Measurements from ENCODE around the gene OSBP2.
A peak's percentile ranks its signal among the peaks of the same experiment; 100 is the strongest.
"Not testable (repeated sequence)": the region's sequence is repeated elsewhere in the genome, so short reads cannot be mapped to it uniquely, and the experiment has no call there.

OSBP2 gene

DNA sequence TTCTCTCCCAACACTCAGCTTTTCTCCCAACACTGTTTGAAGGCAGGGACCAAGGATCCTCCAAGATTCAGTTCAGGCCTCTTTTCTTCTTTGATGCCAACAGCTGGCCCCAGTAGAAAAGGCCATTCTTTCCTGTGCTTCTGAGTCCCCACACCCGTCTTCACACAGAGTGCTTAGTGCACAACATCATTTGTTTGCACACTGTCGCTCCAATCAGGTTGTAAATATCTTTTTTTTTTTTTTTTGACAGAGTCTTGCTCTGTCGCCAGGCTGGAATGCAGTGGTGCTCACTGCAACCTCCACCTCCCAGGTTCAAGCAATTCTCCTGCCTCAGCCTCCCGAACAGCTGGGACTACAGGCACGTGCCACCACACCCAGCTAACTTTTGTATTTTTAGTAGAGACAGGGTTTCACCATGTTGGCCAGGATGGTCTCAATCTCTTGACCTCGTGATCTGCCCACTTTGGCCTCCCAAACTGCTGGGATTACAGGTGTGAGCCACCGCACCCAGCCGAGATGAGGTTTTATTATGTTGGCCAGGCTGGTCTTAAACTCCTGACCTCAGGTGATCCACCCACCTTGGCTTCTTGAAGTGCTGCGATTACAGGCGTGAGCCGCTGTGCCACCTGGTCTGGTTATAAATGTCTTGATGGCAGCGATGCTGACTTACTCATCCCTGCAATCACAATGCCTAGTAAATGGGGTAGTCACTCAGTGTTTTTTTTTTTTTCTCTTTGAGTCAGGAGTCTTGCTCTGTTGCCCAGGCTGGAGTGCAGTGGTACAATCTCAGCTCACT is 14.6 kb upstream of the OSBP2 start:
- DNase-seq = not testable (repeated sequence)

DNA sequence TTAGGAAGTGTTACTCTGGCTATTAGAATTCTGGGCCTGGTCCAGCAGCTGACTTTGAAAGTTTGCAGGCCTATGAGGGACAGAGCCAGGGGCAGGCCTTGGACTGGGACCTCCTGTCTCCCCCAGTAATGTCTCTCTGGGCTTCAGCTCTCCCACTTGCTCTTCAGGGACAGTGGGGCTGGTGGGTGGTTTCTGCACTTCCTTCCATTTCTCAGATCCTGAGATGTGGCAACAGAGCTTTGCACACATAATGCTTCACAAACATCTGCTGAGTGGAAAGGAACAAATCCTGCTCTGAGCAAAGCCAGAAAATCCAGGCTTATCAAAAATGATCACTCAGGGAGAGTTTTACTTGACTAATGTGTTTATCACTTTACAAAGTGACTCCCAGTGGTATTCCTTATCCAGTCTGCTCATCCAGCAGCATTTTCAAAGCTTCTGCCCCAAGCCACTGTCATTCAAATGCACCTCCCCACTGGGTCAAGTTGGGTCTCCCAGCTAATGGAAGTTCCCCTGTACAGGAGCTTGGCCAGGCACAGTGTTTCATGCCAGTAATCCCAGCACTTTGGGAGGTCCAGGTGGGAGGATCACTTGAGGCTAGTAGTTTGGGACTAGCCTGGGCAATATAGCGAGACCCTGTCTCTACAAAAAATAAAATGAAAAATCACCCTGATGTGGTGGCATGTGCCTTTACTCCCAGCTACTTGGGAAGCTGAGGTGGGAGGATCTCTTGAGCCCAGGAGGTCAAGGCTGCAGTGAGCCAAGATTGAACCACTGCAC is 13.5 kb upstream of the OSBP2 start:
- DNase-seq = peak; percentile 50 to 57 (median 51)

DNA sequence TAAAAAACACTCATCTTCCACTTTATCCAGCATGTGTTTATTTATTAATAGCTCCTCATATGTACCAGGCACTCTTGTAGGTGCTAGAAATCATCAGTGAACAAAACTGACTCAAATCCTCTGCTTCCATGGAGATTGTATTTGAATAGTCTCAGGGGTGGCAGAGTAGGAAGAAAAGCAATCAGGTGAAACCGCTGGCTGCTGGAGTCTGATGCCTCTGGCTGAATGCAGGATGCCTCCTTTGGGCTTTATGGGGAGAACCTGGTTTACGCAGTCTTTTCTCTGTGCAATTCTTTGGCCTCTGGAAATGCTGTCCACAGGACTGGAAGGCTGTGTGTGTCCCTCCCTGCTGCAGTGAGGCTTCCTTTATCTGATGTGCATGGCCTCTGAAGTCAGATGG is 12.8 kb upstream of the OSBP2 start:
- DNase-seq = no peak

DNA sequence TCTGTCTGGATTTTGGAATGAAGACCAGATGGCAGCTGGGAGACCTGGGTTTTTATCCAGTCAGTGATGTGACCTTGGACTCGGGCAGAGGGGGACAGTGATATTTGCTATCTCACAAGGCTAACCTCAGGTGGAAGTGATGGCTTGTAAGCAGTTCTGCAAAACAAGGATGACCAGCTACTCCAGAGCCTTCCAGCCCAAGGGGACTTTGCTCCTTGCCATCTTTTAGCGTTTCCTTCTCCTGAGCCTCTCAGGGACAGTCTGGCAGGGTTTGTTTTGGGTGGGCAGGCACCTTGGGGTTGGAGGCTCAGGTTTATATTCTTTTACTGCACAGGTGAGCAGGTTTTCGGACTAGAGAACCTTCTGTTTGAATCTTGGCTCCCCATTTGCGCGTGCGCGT is 9.5 kb upstream of the OSBP2 start:
- no peak for DNase-seq

DNA sequence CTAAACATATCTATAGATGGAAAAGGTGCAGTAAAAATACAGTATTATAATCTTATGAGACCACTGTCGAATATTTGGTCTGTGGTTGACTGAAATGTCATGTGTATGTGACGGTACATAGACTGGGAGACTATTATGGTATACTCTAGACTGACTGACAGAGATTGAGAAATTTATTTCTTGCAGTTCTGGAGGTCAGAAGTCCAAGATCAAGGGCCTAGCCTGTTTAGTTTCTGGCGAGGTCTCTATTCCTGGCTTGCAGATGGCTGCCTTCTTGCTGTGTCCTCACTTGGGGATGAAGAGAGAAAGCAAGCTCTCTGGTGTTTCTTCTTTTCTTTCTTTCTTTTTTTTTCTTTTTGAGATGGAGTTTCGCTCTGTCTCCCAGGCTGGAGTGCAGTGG is 7.3 kb upstream of the OSBP2 start:
- DNase-seq = no peak

- no peak for DNase-seq
Observed at GRCh38 chr22:30689622-30690021, 5.1 kb upstream of the OSBP2 start.

GRCh38 chr22:30691204-30691603 is 3.5 kb upstream of the OSBP2 start:
- DNase-seq = no peak

DNA sequence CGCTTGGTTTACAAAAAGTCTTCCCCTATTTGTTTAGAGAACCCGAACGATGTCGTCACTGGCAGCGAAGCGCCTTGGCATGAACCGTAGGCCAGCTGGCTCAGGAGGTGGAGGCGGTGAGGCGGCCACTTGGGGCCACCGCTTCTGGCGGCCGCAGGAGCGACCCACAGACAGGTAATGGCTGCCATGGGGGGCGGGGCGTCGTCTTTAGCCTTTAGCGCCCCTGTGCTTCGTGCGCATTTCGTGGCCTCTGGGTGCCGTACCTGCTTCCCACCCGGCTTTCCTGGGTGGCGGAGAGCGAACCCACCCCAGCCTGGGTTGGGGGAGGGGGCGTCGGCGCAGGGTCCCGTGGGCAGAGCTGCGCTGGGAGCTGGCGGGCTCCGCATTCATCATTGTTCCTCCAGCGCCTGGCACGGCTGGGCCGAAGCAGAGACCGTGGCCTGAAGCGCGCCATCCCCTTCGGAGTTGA is 469 bp upstream of the OSBP2 start:
- peak; percentile 54 to 75 (median 69) for DNase-seq

- no peak for DNase-seq
Observed at GRCh38 chr22:30695351-30695851, 727 bp downstream of the OSBP2 start.

DNA sequence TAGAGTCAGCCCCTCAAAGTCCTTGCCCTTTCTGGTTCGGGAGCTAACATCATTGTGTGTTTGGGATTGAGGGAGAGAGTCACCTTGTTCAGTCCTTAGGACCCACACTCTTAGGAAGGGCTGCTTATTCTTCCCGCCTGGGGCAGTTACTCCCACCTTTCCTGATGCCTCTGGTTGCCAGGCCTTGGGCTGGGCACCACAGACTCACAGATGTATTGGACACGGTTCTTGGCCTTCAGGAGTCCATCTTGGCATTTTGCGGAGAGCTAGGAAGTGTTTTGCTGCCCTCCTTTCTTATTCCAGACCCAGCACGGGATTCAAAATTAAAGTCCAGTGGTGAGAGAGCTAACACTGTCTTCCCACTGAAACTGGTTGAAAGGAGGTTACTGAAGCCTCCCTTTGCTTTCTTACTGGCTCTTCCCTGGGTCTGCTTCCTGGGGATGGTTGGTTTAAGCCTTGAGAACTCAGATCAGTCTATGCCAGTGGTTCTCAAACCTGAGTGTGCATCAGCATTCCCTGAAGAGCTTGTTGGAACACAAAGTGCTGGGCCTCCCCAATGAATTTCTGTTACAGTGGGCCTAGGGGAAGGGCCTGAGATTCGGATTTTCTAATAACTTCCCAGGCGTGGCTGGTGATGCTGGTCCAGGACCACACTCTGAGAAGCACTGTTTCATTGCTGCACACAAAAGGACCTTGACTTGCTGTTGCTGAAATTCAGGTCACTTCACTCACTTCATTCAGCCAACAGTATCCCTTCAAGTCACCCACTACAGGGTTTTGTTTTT is 1.4 kb downstream of the OSBP2 start:
- DNase-seq = no peak

- no peak for DNase-seq
Observed at GRCh38 chr22:30697975-30698374, 3.3 kb downstream of the OSBP2 start.

- DNase-seq = no peak
Observed at GRCh38 chr22:30701872-30702271, 7.2 kb downstream of the OSBP2 start.

- no peak for DNase-seq
Observed at GRCh38 chr22:30702856-30703255, 8.2 kb downstream of the OSBP2 start.

DNA sequence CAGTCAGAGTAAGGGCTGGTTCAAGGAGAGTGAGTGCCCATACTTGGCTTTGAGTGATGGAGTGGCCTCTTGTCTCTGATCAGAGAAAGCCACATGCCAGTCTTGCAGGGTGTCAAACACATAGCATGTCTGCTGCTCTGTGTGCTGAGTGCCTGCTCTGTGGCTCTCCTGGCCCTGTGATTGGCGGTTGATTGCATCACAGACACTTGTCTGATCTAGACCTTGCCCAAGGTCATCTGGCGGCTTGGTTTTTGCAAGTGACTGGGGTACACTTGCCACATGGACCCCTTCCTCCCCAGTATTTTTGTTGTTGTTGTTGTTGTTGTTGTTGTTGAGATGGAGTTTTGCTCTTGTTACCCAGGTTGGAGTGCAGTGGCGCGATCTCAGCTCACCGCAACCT is 10.3 kb downstream of the OSBP2 start:
- DNase-seq = no peak

DNA sequence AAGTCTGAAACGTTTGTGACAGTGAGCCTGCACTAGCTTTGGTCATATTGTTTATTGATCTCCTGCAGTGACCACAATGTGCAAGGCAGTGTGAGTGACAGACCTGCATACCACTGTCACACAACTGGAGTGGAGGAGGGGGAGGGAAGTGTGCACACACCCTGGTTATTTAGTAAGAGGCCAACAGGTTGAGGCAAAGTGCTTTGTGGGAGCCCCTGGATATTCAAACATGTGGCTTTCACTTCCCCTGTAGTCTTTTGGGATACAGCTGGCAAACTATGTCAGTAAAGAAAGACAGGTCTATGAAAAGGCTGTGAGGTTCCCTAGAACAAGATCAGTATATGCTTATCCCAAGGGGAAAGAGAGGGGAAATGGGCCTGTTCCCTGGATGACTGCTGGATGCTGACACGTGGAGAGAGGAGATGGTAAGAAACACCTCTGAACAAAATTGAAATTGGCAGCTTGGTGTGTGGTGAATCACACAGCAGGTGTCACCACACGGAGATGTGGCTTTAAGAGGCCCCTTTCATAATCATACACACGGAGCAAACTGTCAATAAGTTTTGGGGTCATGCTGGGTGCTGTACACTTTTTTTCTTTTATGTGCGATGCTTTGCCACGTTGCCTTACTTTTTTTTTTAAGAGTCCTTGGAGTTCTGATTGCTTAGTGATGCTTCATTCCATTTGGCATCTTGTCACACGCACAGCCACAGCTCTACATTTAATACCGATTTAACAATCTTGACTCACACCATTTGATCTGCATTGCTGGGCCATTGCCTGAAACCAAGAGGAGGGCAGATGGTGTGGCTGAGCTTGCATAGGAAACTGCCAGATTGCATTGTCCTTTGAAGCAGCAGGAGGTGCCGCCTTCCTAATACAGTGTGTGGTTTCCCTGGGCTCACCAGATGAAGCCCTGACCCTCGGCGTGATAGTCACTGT is 11.3 kb downstream of the OSBP2 start:
- DNase-seq = no peak

GRCh38 chr22:30709980-30710379 is 15.3 kb downstream of the OSBP2 start:
- DNase-seq = not testable (repeated sequence)

DNA sequence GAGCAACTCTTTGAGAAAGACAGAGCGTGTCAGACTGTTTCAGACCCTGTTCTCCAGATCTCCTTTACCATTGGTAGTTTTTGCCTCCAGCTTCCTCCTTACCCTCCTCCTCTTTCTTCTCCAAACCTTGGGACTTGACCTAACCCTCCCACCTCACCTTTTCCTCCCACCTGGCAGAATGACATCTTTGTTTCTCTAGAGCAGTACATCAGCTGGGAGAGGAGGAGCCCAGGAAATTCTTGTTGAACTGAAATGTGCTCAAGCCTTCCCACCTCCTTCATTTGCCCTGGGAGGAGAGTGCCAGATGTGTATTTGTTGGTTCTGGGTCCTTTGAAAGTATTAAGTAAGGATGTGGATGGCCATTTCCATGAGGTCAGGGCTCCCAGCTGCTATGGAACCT is 17.4 kb downstream of the OSBP2 start:
- no peak for DNase-seq

DNA sequence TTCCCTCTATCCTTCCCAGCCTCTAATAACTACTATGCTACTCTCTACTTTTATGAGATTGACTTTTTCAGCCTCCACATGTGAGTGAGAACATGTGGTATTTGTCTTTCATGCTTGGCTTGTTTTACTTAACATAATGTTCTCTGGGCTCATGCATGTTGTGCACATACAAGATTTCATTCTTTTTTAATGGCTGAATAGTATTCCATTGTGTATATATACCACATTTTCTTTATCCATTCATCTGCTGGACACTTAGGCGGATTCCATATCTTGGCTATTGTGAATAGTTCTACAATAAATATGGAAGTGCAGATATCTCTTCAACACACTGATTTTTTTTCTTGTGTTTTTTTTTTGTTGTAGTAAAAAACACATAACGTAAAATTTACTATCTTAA is 19.4 kb downstream of the OSBP2 start:
- no peak for DNase-seq

DNA sequence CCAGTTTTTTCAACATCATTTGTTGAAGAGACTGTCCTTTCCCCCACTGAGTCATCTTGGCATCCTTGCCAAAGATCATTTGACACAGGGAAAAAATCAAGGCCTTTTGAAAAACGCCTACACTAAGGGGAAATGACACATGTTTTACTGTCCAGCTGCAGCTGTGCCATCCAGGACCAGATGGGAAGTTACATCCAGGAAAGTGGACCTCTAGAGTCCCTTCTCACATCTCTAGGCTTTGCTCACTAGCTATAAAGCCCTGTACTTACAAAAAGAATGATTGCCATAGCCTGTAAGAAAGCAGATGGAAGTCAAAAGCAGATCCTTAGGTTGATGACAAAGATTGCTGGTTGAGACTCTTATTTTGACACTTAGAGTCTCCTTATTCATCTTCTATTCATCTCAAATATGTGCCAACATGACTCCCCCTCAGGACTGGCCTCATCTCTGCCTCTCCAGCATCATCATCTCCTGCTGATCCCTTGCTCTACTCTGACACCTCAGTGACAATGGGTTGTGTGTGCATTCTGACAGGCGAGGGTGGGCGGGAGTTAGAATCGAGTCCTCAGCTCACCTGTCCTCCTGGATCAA is 22.8 kb downstream of the OSBP2 start:
- DNase-seq = peak; percentile 84 to 98 (median 95)

DNA sequence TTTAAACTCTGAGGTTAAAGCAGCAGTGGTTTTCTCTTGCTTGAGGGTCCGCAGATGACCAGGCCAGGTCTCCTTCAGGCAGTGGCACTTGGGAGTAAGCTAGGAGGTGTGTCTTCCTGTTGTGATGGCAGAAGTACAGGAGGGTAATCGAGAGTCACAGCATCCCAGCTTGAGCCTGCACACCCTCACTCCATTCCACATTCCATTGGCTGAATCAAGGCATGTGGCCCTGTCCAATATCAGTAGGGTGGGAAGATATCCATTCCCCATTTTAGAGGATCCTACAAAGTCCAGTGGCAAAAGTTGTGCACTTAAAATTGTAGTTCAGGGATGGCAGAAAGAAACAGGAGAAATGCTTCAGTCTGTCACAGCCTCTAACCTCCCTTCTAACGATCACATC is 23.3 kb downstream of the OSBP2 start:
- no peak for DNase-seq

DNA sequence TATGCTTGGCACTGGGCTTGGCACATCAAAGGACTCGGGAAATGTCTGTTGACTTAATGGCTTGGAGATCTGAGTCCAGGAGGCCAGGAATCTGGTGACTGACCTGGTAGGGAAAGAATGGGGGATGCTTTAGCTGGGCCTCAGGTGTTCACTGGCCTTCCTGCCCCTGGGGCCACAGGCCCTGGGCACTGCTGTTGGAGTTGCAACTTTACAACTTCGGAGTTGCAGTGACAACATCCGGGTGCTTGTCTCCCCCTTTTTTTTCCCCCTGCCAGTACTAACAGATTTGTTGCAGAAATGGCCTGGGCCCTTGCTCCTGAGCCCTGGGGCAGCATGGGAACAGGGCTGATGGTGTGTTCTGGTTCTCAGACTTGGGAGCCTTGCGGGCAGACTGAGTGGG is 23.8 kb downstream of the OSBP2 start:
- no peak for DNase-seq

DNA sequence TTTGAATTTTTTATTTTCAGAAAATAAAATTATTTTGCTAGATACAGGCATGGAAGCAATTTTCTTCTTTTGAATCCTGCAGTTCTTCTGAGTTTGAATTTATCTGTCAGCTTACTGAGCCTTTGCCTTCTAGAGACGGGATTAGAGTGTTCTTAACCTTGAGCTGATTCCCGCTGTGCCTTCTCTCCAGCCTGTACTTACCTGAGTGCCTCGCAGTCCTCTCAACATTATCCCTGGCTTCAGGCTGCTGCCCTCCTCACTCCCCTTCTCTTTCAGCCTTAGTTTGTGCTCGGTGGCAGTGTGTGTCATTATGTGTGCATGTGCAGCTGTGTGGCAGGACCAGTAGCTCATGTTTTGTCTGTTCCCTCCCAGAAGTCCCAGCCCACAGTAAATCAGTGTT is 24.3 kb downstream of the OSBP2 start:
- no peak for DNase-seq
